Measurements from ENCODE around the gene SIRPB2.
"Not testable (repeated sequence)": the region's sequence is repeated elsewhere in the genome, so short reads cannot be mapped to it uniquely, and the experiment has no call there.

GRCh38 chr20:1497371-1497770 is 6.2 kb upstream of the SIRPB2 start:
- not testable (repeated sequence) for TF ChIP-seq ARNT (IDR thresholded peaks at IDR 0.05); FOXM1 (IDR thresholded peaks at IDR 0.05; ENCODE audit: borderline replicate concordance); SP1 (IDR thresholded peaks at IDR 0.05); NFRKB (IDR thresholded peaks at IDR 0.05); ELF4 (IDR thresholded peaks at IDR 0.05); L3MBTL2 (conservative IDR thresholded peaks at IDR 0.05); SUZ12 (IDR thresholded peaks at IDR 0.05); PKNOX1 (IDR thresholded peaks at IDR 0.05); CTBP1 (IDR thresholded peaks at IDR 0.05; ENCODE audit: borderline replicate concordance); FOXA1 (IDR thresholded peaks at IDR 0.05)
